HCT116 (cell line): Measurements from ENCODE around the gene TRPT1. TPM values are rescaled to one million over a fixed set of nuclear protein-coding genes. Genes with fewer than 3 reads are reported as not detected.

Experiments
- ATAC-seq: fragments of 200-7000 bp; cut with Tn5 transposase; 2 replicates; pipeline ENCODE4 v1.9.1; 2020; ENCODE audit warnings: mild to moderate bottlenecking, moderate library complexity
- BruUV-seq: library from RNA; stranded (reverse); fragments of 400-500 nt; replicated peaks from 2 replicates; lab custom pipeline; 2021; lab: Mats Ljungman, UMichigan
- CTCF ChIA-PET: fragments of 300-600 bp; sonication (Branson Sonifier 250); formaldehyde crosslinking; loops from one replicate; lab custom pipeline; 2021; ENCODE audit warnings: antibody characterized with exemption; lab: Charles Lee
- POLR2A ChIA-PET: fragments of 300-600, 350-600 bp; sonication (Branson Sonifier 250); formaldehyde crosslinking; loops from one replicate; lab custom pipeline; 2021; ENCODE audit warnings: antibody characterized with exemption; lab: Charles Lee
- RAD21 ChIA-PET, 2 experiments: fragments of 300-600 bp; sonication (Branson Sonifier 250); formaldehyde crosslinking; loops; one replicate each; lab custom pipeline; 2023; ENCODE audit warnings: low total read pairs in 2 of 2; ENCODE audit not compliant: uncharacterized antibody in 2 of 2, unreplicated experiment in 2 of 2, low non-redundant PET in 1 of 2; lab: Charles Lee
- DNase-seq: peaks from one replicate; pipeline ENCODE4 v3.0.0-alpha.2; 2010; ENCODE audit warnings: low read depth, low spot score
- H2AFZ ChIP-seq: fragments of 200-600 bp; shearing (Covaris generic), sonication (generic); 2 replicates; pipeline ENCODE4 v1.6.1; 2017; ENCODE audit warnings: low read depth, mixed run types, mixed read lengths, antibody characterized with exemption, low read length; ENCODE audit not compliant: poor library complexity, severe bottlenecking
- H3K27ac ChIP-seq: 2 replicates; pipeline ENCODE4 v1.5.1; 2012; ENCODE audit warnings: low read depth, low read length
- H3K27me3 ChIP-seq: fragments of 200-600 bp; sonication (generic); 2 replicates; pipeline ENCODE4 v1.6.1; 2016; ENCODE audit warnings: mixed run types, low read length, mixed read lengths; ENCODE audit not compliant: insufficient read depth
- H3K36me3 ChIP-seq, 2 experiments: fragments of 200-500 bp in 1 of 2; fragments of 200-600 bp in 1 of 2; sonication (Bioruptor generic) in 1 of 2; sonication (generic) in 1 of 2; 2 replicates each; pipeline versions ENCODE4 v1.5.1 to v1.6.1; 2014 to 2016; ENCODE audit warnings: low read length in 2 of 2, inconsistent platforms in 1 of 2, mixed read lengths in 1 of 2, mixed run types in 1 of 2; ENCODE audit not compliant: insufficient read depth in 2 of 2, control insufficient read depth in 1 of 2
- H3K4me1 ChIP-seq, 2 experiments: fragments of 200-600 bp in 1 of 2; sonication (generic) in 1 of 2; 2 replicates each; pipeline versions ENCODE4 v1.5.1 to v1.6.1; 2012 to 2017; ENCODE audit warnings: low read length in 2 of 2, inconsistent platforms in 1 of 2, mild to moderate bottlenecking in 1 of 2, mixed read lengths in 1 of 2, mixed run types in 1 of 2, moderate library complexity in 1 of 2; ENCODE audit not compliant: insufficient read depth in 2 of 2, control insufficient read depth in 1 of 2
- H3K4me2 ChIP-seq: fragments of 200-600 bp; sonication (generic); 2 replicates; pipeline ENCODE4 v1.6.1; 2017; ENCODE audit warnings: mixed run types, low read length, mixed read lengths
- H3K4me3 ChIP-seq, 2 experiments: fragments of 200-600 bp in 1 of 2; sonication (generic) in 1 of 2; replicated peaks in 1 of 2; 2 replicates each; pipeline ENCODE4 v1.5.1; 2011 to 2016; ENCODE audit warnings: low read length in 2 of 2, control low read depth in 1 of 2, low read depth in 1 of 2, mild to moderate bottlenecking in 1 of 2, mixed read lengths in 1 of 2, mixed run types in 1 of 2
- H3K79me2 ChIP-seq: fragments of 200-600 bp; sonication (generic); 2 replicates; pipeline ENCODE4 v1.6.1; 2017; ENCODE audit warnings: mild to moderate bottlenecking, mixed run types, low read length, moderate library complexity, mixed read lengths; ENCODE audit not compliant: insufficient read depth
- H3K9ac ChIP-seq: fragments of 200-600 bp; sonication (generic); 2 replicates; pipeline ENCODE4 v1.6.1; 2016; ENCODE audit warnings: low read length, mixed read lengths
- H3K9me2 ChIP-seq: fragments of 200-600 bp; sonication (generic), shearing (Covaris generic); 2 replicates; pipeline ENCODE4 v1.6.1; 2017; ENCODE audit warnings: mixed run types, mild to moderate bottlenecking, moderate library complexity; ENCODE audit not compliant: insufficient read depth
- H3K9me3 ChIP-seq, 2 experiments: fragments of 200-500 bp in 1 of 2; fragments of 200-600 bp in 1 of 2; sonication (Bioruptor generic) in 1 of 2; sonication (generic) in 1 of 2; 2 replicates each; pipeline ENCODE4 v1.6.1; 2014 to 2017; ENCODE audit warnings: low read length in 2 of 2, mixed read lengths in 2 of 2, inconsistent platforms in 1 of 2, low read depth in 1 of 2, mild to moderate bottlenecking in 1 of 2, mixed run types in 1 of 2, moderate library complexity in 1 of 2; ENCODE audit not compliant: control insufficient read depth in 1 of 2, insufficient read depth in 1 of 2
- H4K20me1 ChIP-seq: fragments of 200-600 bp; sonication (generic), shearing (Covaris generic); 2 replicates; pipeline ENCODE4 v1.6.1; 2017; ENCODE audit warnings: mixed run types, mild to moderate bottlenecking, moderate library complexity; ENCODE audit not compliant: insufficient read depth
- CBX3 ChIP-seq: IDR thresholded peaks from 2 replicates; pipeline ENCODE4 v1.6.1; 2012; ENCODE audit warnings: low read depth
- EGR1 ChIP-seq: IDR thresholded peaks from 2 replicates; pipeline ENCODE4 v1.6.1; 2012; ENCODE audit warnings: low read depth
- EZH2phosphoT487 ChIP-seq: fragments of 200-600 bp; IDR thresholded peaks from 2 replicates; pipeline ENCODE4 v1.6.1; 2018; ENCODE audit warnings: antibody characterized with exemption, borderline replicate concordance
- RAD21 ChIP-seq: IDR thresholded peaks from 2 replicates; pipeline ENCODE4 v1.6.1; 2012; ENCODE audit warnings: low read depth, mild to moderate bottlenecking
- ZBTB33 ChIP-seq: IDR thresholded peaks from 2 replicates; pipeline ENCODE4 v1.6.1; 2011; ENCODE audit warnings: mild to moderate bottlenecking, low read length, moderate library complexity; ENCODE audit not compliant: insufficient replicate concordance; ENCODE audit errors: extremely low read depth
- ZFX ChIP-seq: fragments of 450-650 bp; IDR thresholded peaks from 2 replicates; pipeline ENCODE4 v1.6.1; 2017
- intact Hi-C: fragments of 100-400 bp; cut with micrococcal nuclease; formaldehyde crosslinking; loops from 2 replicates; pipeline ENCODE4 v1.10.0; 2022
- total RNA-seq: library from RNA; stranded (reverse); gene quantifications from one replicate; pipeline ENCODE4 v1.2.1, GENCODE V29; 2021; ENCODE audit not compliant: unreplicated experiment
- TF ChIP-seq, protein P1 (sequence below): IDR thresholded peaks from 2 replicates; pipeline ENCODE4 v1.6.1; 2012
- TF ChIP-seq, protein P2 (sequence below): IDR thresholded peaks from 2 replicates; pipeline ENCODE4 v1.6.1; 2012

TRPT1 gene
- total RNA-seq, 1 experiment from 2014 or later = 43.2 TPM

GRCh38 chr11:64256300-64256699 is 30.3 kb upstream of the TRPT1 start:
- POLR2A ChIA-PET = no interaction called here

GRCh38 chr11:64255135-64256128 is 29.4 kb upstream of the TRPT1 start:
- no peaks in the 10 kb centered on the region for H4K20me1 ChIP-seq
- no peak overlapping the region for H3K4me2 ChIP-seq
- ChIA-PET POLR2A (interaction anchor here (1.1 kb wide), 1 partner anchor 13 kb away, joined by 3 read pairs; no protein-coding TSS in a partner anchor), CTCF (interaction anchor here (1.1 kb wide), 1 partner anchor 49 kb away, joined by 3 read pairs; no protein-coding TSS in a partner anchor), RAD21 (no interaction called here)
- BruUV-seq = no TSS peak
- intact Hi-C loops = no loop called here
- H2AFZ ChIP-seq = no peak overlapping the region
- peaks cover 16 to 37% of the 10 kb centered on the region in 2 experiments for H3K4me1 ChIP-seq
- H3K27ac ChIP-seq = no peak overlapping the region
- H3K79me2 ChIP-seq = peaks cover 41% of the 10 kb centered on the region
- no peak for TF ChIP-seq CBX3
- no peak for TF ChIP-seq ZBTB33
- TF ChIP-seq, protein P1, sequence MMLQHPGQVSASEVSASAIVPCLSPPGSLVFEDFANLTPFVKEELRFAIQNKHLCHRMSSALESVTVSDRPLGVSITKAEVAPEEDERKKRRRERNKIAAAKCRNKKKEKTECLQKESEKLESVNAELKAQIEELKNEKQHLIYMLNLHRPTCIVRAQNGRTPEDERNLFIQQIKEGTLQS = no peak
- no peaks in the 10 kb centered on the region for H3K27me3 ChIP-seq
- H3K9ac ChIP-seq = no peak overlapping the region
- H3K4me3 ChIP-seq = no peak overlapping the region
- no peaks in the 10 kb centered on the region for H3K9me2 ChIP-seq
- no peaks in the 10 kb centered on the region for H3K9me3 ChIP-seq
- DNase-seq (no peak), ATAC-seq (no peak)
- peaks cover 27 to 41% of the 10 kb centered on the region in 2 experiments; a peak in 3 of 4 replicates for H3K36me3 ChIP-seq

More at GRCh38 chr11:64256300-64256699, 30.3 kb upstream of the TRPT1 start:
- DNase-seq (no peak), ATAC-seq (no peak)
- Histone ChIP-seq H3K4me3 (no peak overlapping the region), H3K27ac (peak overlapping the region; percentile 45; the same call in 1 of the 2 replicates), H3K36me3 (peaks cover 27 to 45% of the 10 kb centered on the region in 2 experiments; a peak in 3 of 4 replicates), H4K20me1 (no peaks in the 10 kb centered on the region), H3K79me2 (peaks cover 41% of the 10 kb centered on the region), H2AFZ (no peak overlapping the region), H3K9me3 (no peaks in the 10 kb centered on the region), H3K4me1 (peaks cover 13 to 30% of the 10 kb centered on the region in 2 experiments), H3K4me2 (no peak overlapping the region; the same call in 1 of the 2 replicates), H3K27me3 (no peaks in the 10 kb centered on the region), H3K9ac (no peak overlapping the region), H3K9me2 (no peaks in the 10 kb centered on the region)
- RAD21 ChIA-PET = no interaction called here
- BruUV-seq = no TSS peak
- TF ChIP-seq EZH2phosphoT487 (no peak), ZFX (no peak), EGR1 (no peak), RAD21 (no peak)
- TF ChIP-seq, protein P2, sequence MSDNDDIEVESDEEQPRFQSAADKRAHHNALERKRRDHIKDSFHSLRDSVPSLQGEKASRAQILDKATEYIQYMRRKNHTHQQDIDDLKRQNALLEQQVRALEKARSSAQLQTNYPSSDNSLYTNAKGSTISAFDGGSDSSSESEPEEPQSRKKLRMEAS = no peak
- intact Hi-C loops = no loop called here
- CTCF ChIA-PET = interaction anchor here (1.1 kb wide), 1 partner anchor 48 kb away, joined by 3 read pairs; no protein-coding TSS in a partner anchor
